Mesenchymal stem cell (in vitro differentiated cells and primary cell): ENCODE data around the gene FBXO34.

Experiments
- DNase-seq: peaks from one replicate; pipeline ENCODE4 v3.0.0-alpha.2; 2013
- H2AFZ ChIP-seq: one replicate; pipeline ENCODE4 v1.6.1; 2013; ENCODE audit warnings: low read depth, mild to moderate bottlenecking, control low read depth, inconsistent platforms, low read length, moderate library complexity
- H2AK5ac ChIP-seq: 2 replicates; pipeline ENCODE4 v1.6.1; 2013; ENCODE audit warnings: low read length, moderate library complexity, mild to moderate bottlenecking, inconsistent platforms; ENCODE audit not compliant: severe bottlenecking
- H2BK120ac ChIP-seq: one replicate; pipeline ENCODE4 v1.6.1; 2013; ENCODE audit warnings: low read depth, mild to moderate bottlenecking, inconsistent platforms, low read length, moderate library complexity
- H2BK12ac ChIP-seq, 2 experiments: one replicate each; pipeline ENCODE4 v1.6.1; 2013; ENCODE audit warnings: inconsistent platforms in 2 of 2, low read length in 2 of 2, mild to moderate bottlenecking in 2 of 2, moderate library complexity in 2 of 2, control low read depth in 1 of 2
- H2BK15ac ChIP-seq: one replicate; pipeline ENCODE4 v1.6.1; 2013; ENCODE audit warnings: mild to moderate bottlenecking, low read depth, inconsistent platforms; ENCODE audit not compliant: poor library complexity, severe bottlenecking
- H2BK5ac ChIP-seq: 2 replicates; pipeline ENCODE4 v1.6.1; 2013; ENCODE audit warnings: low read depth, mild to moderate bottlenecking, low read length, control low read depth, inconsistent platforms; ENCODE audit not compliant: poor library complexity, severe bottlenecking
- H3K14ac ChIP-seq, 2 experiments: one replicate each; pipeline ENCODE4 v1.6.1; 2013; ENCODE audit warnings: inconsistent platforms in 2 of 2, low read length in 2 of 2, control low read depth in 1 of 2, mild to moderate bottlenecking in 1 of 2, moderate library complexity in 1 of 2
- H3K18ac ChIP-seq, 2 experiments: one replicate each; pipeline ENCODE4 v1.6.1; 2013; ENCODE audit warnings: inconsistent platforms in 2 of 2, low read length in 2 of 2, control low read depth in 1 of 2, low read depth in 1 of 2, mild to moderate bottlenecking in 1 of 2
- H3K23ac ChIP-seq, 2 experiments: one replicate each; pipeline ENCODE4 v1.6.1; 2013; ENCODE audit warnings: inconsistent platforms in 2 of 2, low read length in 2 of 2, mild to moderate bottlenecking in 2 of 2, moderate library complexity in 2 of 2, control low read depth in 1 of 2
- H3K27ac ChIP-seq: 2 replicates; pipeline ENCODE4 v1.5.1; 2013; ENCODE audit warnings: mild to moderate bottlenecking, moderate library complexity, low read length, control low read depth, inconsistent platforms; ENCODE audit not compliant: poor library complexity, severe bottlenecking
- H3K27me3 ChIP-seq, 2 experiments: 2 replicates each; pipeline versions ENCODE4 v1.6.1 to v1.7.0; 2013; ENCODE audit warnings: low read length in 2 of 2, mild to moderate bottlenecking in 2 of 2, moderate library complexity in 2 of 2, control low read depth in 1 of 2, inconsistent platforms in 1 of 2; ENCODE audit not compliant: control insufficient read depth in 1 of 2, insufficient read depth in 1 of 2
- H3K36me3 ChIP-seq, 2 experiments: 2 replicates each; pipeline versions ENCODE4 v1.6.1 to v1.7.0; 2013; ENCODE audit warnings: low read length in 2 of 2, control low read depth in 1 of 2, inconsistent platforms in 1 of 2, low read depth in 1 of 2, mild to moderate bottlenecking in 1 of 2; ENCODE audit not compliant: insufficient read depth in 2 of 2, control insufficient read depth in 1 of 2
- H3K4ac ChIP-seq, 2 experiments: one replicate each; pipeline ENCODE4 v1.6.1; 2013; ENCODE audit warnings: inconsistent platforms in 2 of 2, low read length in 2 of 2, mild to moderate bottlenecking in 2 of 2, moderate library complexity in 2 of 2, control low read depth in 1 of 2, low read depth in 1 of 2
- H3K4me1 ChIP-seq: 2 replicates; pipeline ENCODE4 v1.6.1; 2013; ENCODE audit warnings: low read depth, low read length, control low read depth; ENCODE audit not compliant: control insufficient read depth, insufficient read depth
- H3K4me2 ChIP-seq: 2 replicates; pipeline ENCODE4 v1.6.1; 2013; ENCODE audit warnings: low read length, mild to moderate bottlenecking, inconsistent platforms; ENCODE audit not compliant: poor library complexity, severe bottlenecking
- H3K4me3 ChIP-seq, 2 experiments: 2 replicates each; pipeline versions ENCODE4 v1.5.1 to v1.7.0; 2013; ENCODE audit warnings: low read length in 2 of 2, mild to moderate bottlenecking in 2 of 2, control low read depth in 1 of 2, low read depth in 1 of 2; ENCODE audit not compliant: insufficient read depth in 1 of 2
- H3K79me1 ChIP-seq: replicated peaks from 2 replicates; pipeline ENCODE4 v1.6.1; 2013; ENCODE audit warnings: mild to moderate bottlenecking, control low read depth, low read length, inconsistent platforms; ENCODE audit not compliant: poor library complexity, severe bottlenecking
- H3K9ac ChIP-seq: 2 replicates; pipeline ENCODE4 v1.7.0; 2013; ENCODE audit warnings: mild to moderate bottlenecking, low read length, moderate library complexity
- H3K9me3 ChIP-seq: 2 replicates; pipeline ENCODE4 v1.7.0; 2013; ENCODE audit warnings: mild to moderate bottlenecking, low read length; ENCODE audit not compliant: control insufficient read depth
- H4K8ac ChIP-seq: one replicate; pipeline ENCODE4 v1.6.1; 2013; ENCODE audit warnings: inconsistent platforms, mild to moderate bottlenecking, low read length, moderate library complexity
- H4K91ac ChIP-seq: one replicate; pipeline ENCODE4 v1.6.1; 2013; ENCODE audit warnings: mild to moderate bottlenecking, low read length, inconsistent platforms
- WGBS: methylation state at CpG from one replicate; pipeline ENCODE4 v1.1.7; 2013; ENCODE audit warnings: mixed read lengths; 5-methylcytosine and 5-hydroxymethylcytosine counted together

The FBXO34 gene

GRCh38 chr14:55294603-55295002 lies 23.4 kb downstream of the FBXO34 start:
- Histone ChIP-seq H2BK12ac (no peak overlapping the region), H3K36me3 (peaks cover 6 to 9% of the 10 kb centered on the region in 2 experiments), H3K4me1 (no peaks in the 10 kb centered on the region), H2AK5ac (no peak overlapping the region), H2AFZ (no peak overlapping the region), H3K4me2 (no peak overlapping the region), H3K27me3 (no peaks in the 10 kb centered on the region), H4K91ac (no peak overlapping the region), H3K4me3 (no peak overlapping the region), H3K9me3 (no peaks in the 10 kb centered on the region), H3K9ac (no peak overlapping the region), H3K79me1 (peaks cover 17% of the 10 kb centered on the region), H3K23ac (no peak overlapping the region), H2BK120ac (no peak overlapping the region), H3K4ac (no peak overlapping the region), H4K8ac (no peak overlapping the region), H2BK5ac (no peak overlapping the region), H3K27ac (no peak overlapping the region), H3K18ac (no peak overlapping the region), H3K14ac (no peak overlapping the region), H2BK15ac (no peak overlapping the region)
- no peak for DNase-seq
- 95% methylated on average over 1 of the region's 3 CpGs for WGBS

- Histone ChIP-seq H3K79me1 (peaks cover 16% of the 10 kb centered on the region), H2BK15ac (no peak overlapping the region)
- 100% methylated on average over 4 of the region's 6 CpGs for WGBS
Observed at GRCh38 chr14:55297611-55298499, 26.6 kb downstream of the FBXO34 start.

DNA sequence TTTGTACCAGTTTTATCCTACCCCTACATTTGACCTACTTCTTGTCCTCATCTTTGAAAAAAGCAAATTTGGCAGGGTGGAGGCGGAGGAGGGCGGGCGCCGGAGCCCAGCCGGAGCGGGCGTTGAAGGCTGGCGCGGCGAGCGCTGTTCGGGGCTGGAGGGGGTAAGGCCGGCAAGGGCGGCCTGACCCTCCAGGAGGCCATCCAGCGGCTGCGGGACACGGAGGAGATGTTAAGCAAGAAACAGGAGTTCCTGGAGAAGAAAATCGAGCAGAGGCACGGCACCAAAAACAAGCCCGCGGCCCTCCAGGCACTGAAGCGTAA lies 27.2 kb downstream of the FBXO34 start:
- Histone ChIP-seq H3K27ac (no peak overlapping the region), H3K14ac (no peak overlapping the region), H3K4me2 (no peak overlapping the region), H3K18ac (no peak overlapping the region), H3K36me3 (peaks cover 6 to 9% of the 10 kb centered on the region in 2 experiments), H4K91ac (no peak overlapping the region), H4K8ac (no peak overlapping the region), H3K9ac (no peak overlapping the region), H3K23ac (no peak overlapping the region), H2AK5ac (no peak overlapping the region), H2BK12ac (no peak overlapping the region), H2BK120ac (no peak overlapping the region), H3K4me1 (no peaks in the 10 kb centered on the region), H3K27me3 (no peaks in the 10 kb centered on the region), H3K9me3 (no peaks in the 10 kb centered on the region), H3K4ac (no peak overlapping the region), H2AFZ (no peak overlapping the region), H2BK5ac (no peak overlapping the region), H3K79me1 (peaks cover 15% of the 10 kb centered on the region), H2BK15ac (no peak overlapping the region), H3K4me3 (no peak overlapping the region)
- DNase-seq = no peak
- over 99% methylated on average over 22 of the region's 22 CpGs for WGBS

More at GRCh38 chr14:55297611-55298499, 26.6 kb downstream of the FBXO34 start:
- no peak overlapping the region for H2BK12ac ChIP-seq
- no peak overlapping the region for H3K18ac ChIP-seq
- no peak overlapping the region for H3K27ac ChIP-seq
- H3K4me1 ChIP-seq = no peaks in the 10 kb centered on the region
- H4K91ac ChIP-seq = no peak overlapping the region
- no peak overlapping the region for H3K4ac ChIP-seq
- H4K8ac ChIP-seq = no peak overlapping the region
- H2BK5ac ChIP-seq = no peak overlapping the region
- H3K23ac ChIP-seq = no peak overlapping the region
- no peak overlapping the region for H3K14ac ChIP-seq
- H2AK5ac ChIP-seq = no peak overlapping the region
- DNase-seq = no peak
- H3K9ac ChIP-seq = no peak overlapping the region
- no peaks in the 10 kb centered on the region for H3K27me3 ChIP-seq
- no peak overlapping the region for H2BK120ac ChIP-seq
- H3K4me3 ChIP-seq = peak overlapping the region in 1 of 2 experiments; percentile 52
- H3K4me2 ChIP-seq = no peak overlapping the region
- H3K9me3 ChIP-seq = no peaks in the 10 kb centered on the region
- no peak overlapping the region for H2AFZ ChIP-seq
- peaks cover 6 to 9% of the 10 kb centered on the region in 2 experiments for H3K36me3 ChIP-seq

DNA sequence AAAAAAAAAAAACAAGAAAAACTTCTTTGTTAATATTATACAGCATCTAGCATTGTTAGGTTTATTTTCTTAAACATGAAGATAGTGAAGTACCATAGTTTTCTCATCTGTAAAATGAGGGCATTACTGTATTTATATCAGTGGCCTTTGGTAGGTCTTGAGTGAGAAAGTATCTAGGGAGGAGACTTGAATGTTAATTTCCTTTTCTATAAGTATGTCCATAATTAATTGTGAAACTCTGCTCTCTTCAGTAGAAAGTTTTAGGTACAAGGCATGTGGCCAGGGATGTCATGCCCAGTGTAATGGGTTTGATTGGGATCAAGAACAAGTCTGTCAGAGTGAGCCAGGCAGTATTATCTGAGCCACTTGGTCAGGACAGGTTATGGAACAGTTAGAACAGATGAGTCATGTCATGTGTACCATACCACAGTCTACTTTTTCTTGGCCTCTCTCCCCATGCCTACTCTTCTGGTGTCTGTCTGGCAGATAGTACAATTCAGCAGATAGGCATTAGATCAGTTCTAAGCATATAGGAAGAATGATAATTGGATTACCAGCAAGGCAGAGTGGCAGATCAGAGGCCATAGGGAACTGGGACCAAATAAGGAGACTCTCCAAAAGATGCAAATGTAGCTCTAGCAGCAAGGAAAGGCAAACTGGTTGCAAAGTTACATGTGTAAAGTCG lies 30.4 kb downstream of the FBXO34 start:
- no peak overlapping the region for H3K4me2 ChIP-seq
- no peaks in the 10 kb centered on the region for H3K27me3 ChIP-seq
- peak; percentile 67 for DNase-seq
- H2AFZ ChIP-seq = no peak overlapping the region
- H4K8ac ChIP-seq = no peak overlapping the region
- H3K4me1 ChIP-seq = peaks cover 3% of the 10 kb centered on the region
- no peak overlapping the region for H3K27ac ChIP-seq
- no peak overlapping the region for H3K23ac ChIP-seq
- peaks cover 6 to 9% of the 10 kb centered on the region in 2 experiments for H3K36me3 ChIP-seq
- H2BK12ac ChIP-seq = no peak overlapping the region
- 100% methylated on average over 1 of the region's 1 CpG for WGBS
- peaks cover 21% of the 10 kb centered on the region for H3K79me1 ChIP-seq
- no peak overlapping the region for H2BK15ac ChIP-seq
- H2BK120ac ChIP-seq = no peak overlapping the region
- H4K91ac ChIP-seq = no peak overlapping the region
- H2AK5ac ChIP-seq = no peak overlapping the region
- no peak overlapping the region for H3K4ac ChIP-seq
- H3K18ac ChIP-seq = no peak overlapping the region
- no peaks in the 10 kb centered on the region for H3K9me3 ChIP-seq
- no peak overlapping the region for H3K9ac ChIP-seq
- H3K14ac ChIP-seq = no peak overlapping the region
- no peak overlapping the region for H3K4me3 ChIP-seq
- no peak overlapping the region for H2BK5ac ChIP-seq
